ENCODE results near the gene SLC45A3. TPM values are rescaled to one million over a fixed set of nuclear protein-coding genes. Genes with fewer than 3 reads are reported as not detected.

SLC45A3 gene
- total RNA-seq, 2 donors from 2014 or later = 17.9 to 29.6 TPM

DNA sequence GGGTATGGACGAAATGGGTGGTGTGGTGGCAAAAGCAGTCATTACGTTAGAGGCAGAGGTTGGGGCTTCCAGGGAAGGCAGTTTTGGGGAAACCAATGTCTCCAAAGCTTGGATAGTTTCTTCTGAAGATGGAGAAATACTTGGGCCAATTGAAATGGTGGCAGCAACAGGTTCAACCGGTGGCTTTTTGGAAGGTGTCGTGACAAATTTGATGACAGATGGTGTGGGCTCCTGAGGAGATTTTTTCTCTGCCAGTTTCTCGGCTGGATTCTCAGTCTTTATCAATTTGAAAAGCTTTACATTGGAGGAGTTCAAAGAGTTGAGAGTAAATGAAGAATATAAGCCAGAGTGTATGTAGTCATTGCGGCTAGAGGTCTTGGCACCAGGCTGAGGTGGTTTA, 60.0 kb downstream of the SLC45A3 start:
- Histone ChIP-seq H3K27ac (no peak overlapping the region), H3K9ac (ENCODE audit: low read depth in 2 of 2, low read length in 2 of 2) (no peak overlapping the region), H3K4me1 (no peaks in the 10 kb centered on the region), H3K4me3 (no peak overlapping the region), H3K36me3 (no peaks in the 10 kb centered on the region), H3K9me3 (no peaks in the 10 kb centered on the region), H3K27me3 (no peaks in the 10 kb centered on the region)
- intact Hi-C loops (cut with DNase I) = no loop called here
- no peak for DNase-seq
- TF ChIP-seq, protein P1, sequence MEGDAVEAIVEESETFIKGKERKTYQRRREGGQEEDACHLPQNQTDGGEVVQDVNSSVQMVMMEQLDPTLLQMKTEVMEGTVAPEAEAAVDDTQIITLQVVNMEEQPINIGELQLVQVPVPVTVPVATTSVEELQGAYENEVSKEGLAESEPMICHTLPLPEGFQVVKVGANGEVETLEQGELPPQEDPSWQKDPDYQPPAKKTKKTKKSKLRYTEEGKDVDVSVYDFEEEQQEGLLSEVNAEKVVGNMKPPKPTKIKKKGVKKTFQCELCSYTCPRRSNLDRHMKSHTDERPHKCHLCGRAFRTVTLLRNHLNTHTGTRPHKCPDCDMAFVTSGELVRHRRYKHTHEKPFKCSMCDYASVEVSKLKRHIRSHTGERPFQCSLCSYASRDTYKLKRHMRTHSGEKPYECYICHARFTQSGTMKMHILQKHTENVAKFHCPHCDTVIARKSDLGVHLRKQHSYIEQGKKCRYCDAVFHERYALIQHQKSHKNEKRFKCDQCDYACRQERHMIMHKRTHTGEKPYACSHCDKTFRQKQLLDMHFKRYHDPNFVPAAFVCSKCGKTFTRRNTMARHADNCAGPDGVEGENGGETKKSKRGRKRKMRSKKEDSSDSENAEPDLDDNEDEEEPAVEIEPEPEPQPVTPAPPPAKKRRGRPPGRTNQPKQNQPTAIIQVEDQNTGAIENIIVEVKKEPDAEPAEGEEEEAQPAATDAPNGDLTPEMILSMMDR (IDR thresholded peaks at IDR 0.05) = no peak

DNA sequence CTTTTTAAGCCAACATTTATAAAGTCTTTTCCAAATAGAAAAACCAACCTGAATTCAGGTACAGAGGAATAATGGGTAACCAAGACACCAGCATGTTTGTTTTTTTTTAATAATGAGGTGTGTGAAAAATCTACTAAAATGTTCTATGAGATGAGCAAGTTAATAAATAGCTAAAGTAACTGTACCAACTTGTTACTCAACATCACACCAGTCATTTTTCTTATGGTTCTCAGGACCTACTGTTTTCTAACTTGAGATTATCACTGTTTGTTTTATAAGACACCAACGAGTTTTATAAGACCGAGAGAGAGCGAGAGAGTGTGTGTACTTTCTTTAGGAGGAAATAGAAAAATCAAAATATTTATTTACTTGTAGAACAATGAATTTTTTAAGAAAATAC, 60.9 kb downstream of the SLC45A3 start:
- TF ChIP-seq, protein P1 (IDR thresholded peaks at IDR 0.05) = no peak
- no peak overlapping the region for H3K9ac ChIP-seq (ENCODE audit: low read depth in 2 of 2, low read length in 2 of 2)
- DNase-seq = no peak
- H3K36me3 ChIP-seq = no peaks in the 10 kb centered on the region
- no peak overlapping the region for H3K27ac ChIP-seq
- no peaks in the 10 kb centered on the region for H3K4me1 ChIP-seq
- no peak overlapping the region for H3K4me3 ChIP-seq
- intact Hi-C loops (cut with DNase I) = no loop called here
- H3K9me3 ChIP-seq = no peaks in the 10 kb centered on the region
- H3K27me3 ChIP-seq = no peaks in the 10 kb centered on the region

DNA sequence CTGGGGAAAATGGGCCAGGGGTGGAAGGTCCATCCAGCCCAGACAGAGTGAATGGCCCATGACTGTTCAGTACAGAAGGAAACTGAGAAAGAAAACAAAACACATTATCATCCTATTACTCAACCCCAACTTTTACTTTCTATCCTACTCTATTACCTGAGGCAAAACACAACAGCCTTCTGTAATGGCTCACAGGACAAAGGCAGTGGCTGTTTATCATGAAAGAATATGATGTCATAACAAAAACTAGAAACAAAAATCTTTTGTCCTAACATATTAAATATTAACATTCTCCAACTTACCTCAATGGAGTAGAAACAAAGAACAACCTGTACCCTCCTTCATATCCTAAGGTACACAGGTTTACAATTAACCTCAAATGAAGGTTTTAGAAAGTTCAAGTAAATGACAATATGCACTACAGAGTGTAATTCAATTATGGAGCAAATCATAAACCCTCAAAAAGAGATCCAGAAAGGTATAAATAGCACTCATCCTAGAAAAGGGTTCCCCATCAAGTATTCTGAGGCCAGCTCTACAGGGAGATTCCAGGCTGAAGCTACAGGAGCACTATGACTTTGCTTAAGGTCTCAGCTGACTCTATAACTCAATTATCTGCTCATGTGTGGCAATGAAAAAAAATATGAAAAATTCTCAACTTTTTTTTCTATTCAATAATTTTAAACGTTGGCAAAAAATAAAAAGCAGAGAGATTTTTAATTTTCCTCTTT, 63.6 kb downstream of the SLC45A3 start:
- Histone ChIP-seq H3K27ac (no peak overlapping the region), H3K4me3 (no peak overlapping the region), H3K36me3 (peaks cover 5% of the 10 kb centered on the region), H3K9ac (ENCODE audit: low read depth in 2 of 2, low read length in 2 of 2) (no peak overlapping the region), H3K4me1 (no peaks in the 10 kb centered on the region), H3K27me3 (no peaks in the 10 kb centered on the region), H3K9me3 (no peaks in the 10 kb centered on the region)
- TF ChIP-seq, protein P1 (IDR thresholded peaks at IDR 0.05) = no peak
- intact Hi-C loops (cut with DNase I) = no loop called here
- DNase-seq = no peak

DNA sequence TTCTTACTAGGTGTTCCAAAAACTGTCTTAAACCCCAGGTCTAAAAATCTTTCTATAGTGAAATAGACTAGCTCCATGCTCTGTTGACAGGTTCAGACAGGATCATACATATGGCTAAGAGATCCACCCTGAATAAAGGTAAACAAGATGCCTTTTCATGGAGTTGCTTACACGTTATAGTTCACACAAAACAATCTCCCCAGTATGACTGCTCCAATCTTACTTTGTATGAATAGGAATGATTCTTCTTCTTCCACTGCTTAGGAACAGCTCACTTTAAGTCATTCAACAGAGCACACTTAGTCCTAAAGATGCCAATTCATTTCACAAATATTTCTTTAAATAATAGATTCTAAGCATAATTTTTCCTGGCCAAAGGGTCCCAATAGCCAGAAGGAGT, 64.5 kb downstream of the SLC45A3 start:
- H3K27ac ChIP-seq = peak overlapping the region; percentile 7
- no peaks in the 10 kb centered on the region for H3K27me3 ChIP-seq
- TF ChIP-seq, protein P1 (IDR thresholded peaks at IDR 0.05) = no peak
- DNase-seq = no peak
- H3K4me1 ChIP-seq = no peaks in the 10 kb centered on the region
- H3K4me3 ChIP-seq = no peak overlapping the region
- H3K9ac ChIP-seq (ENCODE audit: low read depth in 2 of 2, low read length in 2 of 2) = no peak overlapping the region
- peaks cover 5% of the 10 kb centered on the region for H3K36me3 ChIP-seq
- H3K9me3 ChIP-seq = no peaks in the 10 kb centered on the region
- intact Hi-C loops (cut with DNase I) = no loop called here

DNA sequence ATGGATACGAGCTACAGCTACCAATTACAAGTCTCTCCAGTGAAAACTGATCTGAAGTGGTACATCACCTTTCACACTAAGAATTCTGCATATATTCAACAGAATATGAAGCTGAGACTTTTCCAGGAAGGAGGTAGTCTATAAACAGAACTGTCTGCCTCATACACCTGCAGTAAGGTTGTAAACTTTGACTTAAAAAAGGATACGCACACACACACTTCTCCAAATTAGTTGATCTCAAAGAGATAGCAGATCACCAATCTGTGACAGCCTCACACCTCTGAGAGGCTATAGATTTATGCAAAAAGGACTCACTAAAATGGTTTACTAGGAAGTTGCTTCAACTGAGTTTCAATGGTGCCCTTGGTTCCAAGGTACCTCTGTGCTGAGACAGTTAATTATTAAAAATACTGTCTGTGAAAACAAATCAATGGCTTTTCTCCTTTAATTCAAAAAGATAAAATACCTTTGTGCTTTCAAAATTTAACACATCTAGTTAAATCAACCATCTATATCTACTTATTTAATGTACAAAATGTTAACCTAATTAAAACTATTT, 66.4 kb downstream of the SLC45A3 start:
- no peaks in the 10 kb centered on the region for H3K27me3 ChIP-seq
- TF ChIP-seq, protein P1 (IDR thresholded peaks at IDR 0.05) = no peak
- no peak for DNase-seq
- H3K4me1 ChIP-seq = no peaks in the 10 kb centered on the region
- no peaks in the 10 kb centered on the region for H3K9me3 ChIP-seq
- intact Hi-C loops (cut with DNase I) = no loop called here
- peaks cover 5% of the 10 kb centered on the region for H3K36me3 ChIP-seq
- no peak overlapping the region for H3K4me3 ChIP-seq
- no peak overlapping the region for H3K9ac ChIP-seq (ENCODE audit: low read depth in 2 of 2, low read length in 2 of 2)
- H3K27ac ChIP-seq = no peak overlapping the region
